Testis (tissue), 2 donors: Measurements from ENCODE around the gene ZFAND6.

Source experiments
- CTCF ChIP-seq, 3 experiments: fragments of 450-650 bp in 2 of 3; fragments of 200-600 bp in 1 of 3; sonication (generic) in 1 of 3; IDR thresholded peaks; one replicate each; pipeline ENCODE4 v1.5.1; 2016 to 2019; ENCODE audit warnings: antibody characterized with exemption in 3 of 3, mild to moderate bottlenecking in 2 of 3, moderate library complexity in 1 of 3
- POLR2A ChIP-seq: fragments of 450-650 bp; IDR thresholded peaks from one replicate; pipeline ENCODE4 v1.6.1; 2017; ENCODE audit warnings: antibody characterized with exemption, mild to moderate bottlenecking, moderate library complexity

GRCh38 chr15:80162059-80162554 lies 102.6 kb downstream of the ZFAND6 start:
- TF ChIP-seq CTCF (IDR thresholded peaks at IDR 0.05) (no peak), POLR2A (no peak)
